Hematopoietic multipotent progenitor cell (in vitro differentiated cells): Measurements from ENCODE around the gene KRTAP10-5. TPM values are rescaled to one million over a fixed set of nuclear protein-coding genes. Genes with fewer than 3 reads are reported as not detected.
"Not testable (repeated sequence)": the region's sequence is repeated elsewhere in the genome, so short reads cannot be mapped to it uniquely, and the experiment has no call there.

Experiments used
- DNase-seq, 3 donors: peaks; one replicate each; pipeline ENCODE4 v3.0.0-alpha.2; 2011 to 2015; ENCODE audit warnings: low read depth in 2 of 3, low spot score in 2 of 3
- total RNA-seq: library from RNA; depleted of rRNA; stranded (reverse); fragments of >200 nt; gene quantifications from one replicate; pipeline ENCODE4 v1.2.3, GENCODE V29; 2012

The KRTAP10-5 gene
- total RNA-seq, 1 donor, result not detected

DNA sequence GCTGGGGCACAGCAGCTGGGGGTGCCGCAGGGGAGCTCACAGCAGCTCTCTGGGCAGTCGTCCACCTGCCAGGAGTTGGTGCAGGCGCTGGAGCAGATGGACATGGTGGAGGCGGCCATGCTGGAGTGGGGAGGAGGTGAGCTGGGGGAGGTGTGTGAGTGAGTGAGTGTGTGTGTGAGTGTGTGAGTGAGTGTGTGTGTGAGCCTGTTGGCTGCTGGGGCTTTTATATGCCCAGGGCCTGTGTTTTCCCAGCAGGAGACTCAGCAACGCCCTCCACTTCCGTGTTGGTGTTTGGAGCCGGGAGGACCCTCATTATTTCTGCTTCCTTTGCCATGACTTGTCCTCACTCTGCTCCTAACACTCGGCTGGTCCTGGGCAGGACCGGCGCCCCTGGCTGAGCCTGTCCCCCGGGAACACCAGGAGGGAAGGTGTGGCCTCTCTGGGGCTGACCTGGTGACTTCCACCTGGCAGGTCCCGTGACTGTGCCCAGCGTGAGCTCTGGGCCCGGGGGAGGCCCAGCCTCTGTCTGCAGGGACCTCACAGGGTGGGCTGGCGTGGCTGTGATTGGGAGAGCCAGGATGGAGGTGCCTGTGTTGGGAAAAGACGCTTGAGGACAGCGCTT is 29.0 kb downstream of the KRTAP10-5 start, which contains the start of gene KRTAP10-2:
TSS of gene KRTAP10-2 (minus strand) at position 166 of the 622 bp plus-strand sequence. CDS start at position 119, 47 bp downstream.
- no peak for DNase-seq

DNA sequence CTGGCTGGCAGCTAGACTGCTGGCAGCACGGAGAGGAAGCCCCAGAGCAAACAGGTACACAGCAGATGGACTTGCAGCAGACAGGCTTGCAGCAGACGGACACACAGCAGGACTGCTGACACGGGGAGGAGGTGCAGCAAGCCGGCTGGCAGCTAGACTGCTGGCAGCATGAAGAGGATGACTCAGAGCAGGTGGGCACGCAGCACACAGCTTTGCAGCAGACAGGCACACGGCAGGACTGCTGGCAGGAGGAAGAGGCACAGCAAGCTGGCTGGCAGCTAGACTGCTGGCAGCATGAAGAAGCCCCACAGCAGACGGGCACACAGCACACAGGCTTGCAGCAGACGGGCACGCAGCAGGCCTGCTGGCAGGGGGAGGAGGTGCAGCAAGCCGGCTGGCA is 29.6 kb downstream of the KRTAP10-5 start:
- no peak for DNase-seq

GRCh38 chr21:44550285-44550684 is 30.1 kb downstream of the KRTAP10-5 start:
- DNase-seq, result not testable (repeated sequence)

GRCh38 chr21:44549525-44550211 is 30.7 kb downstream of the KRTAP10-5 start:
- DNase-seq, result no peak

DNA sequence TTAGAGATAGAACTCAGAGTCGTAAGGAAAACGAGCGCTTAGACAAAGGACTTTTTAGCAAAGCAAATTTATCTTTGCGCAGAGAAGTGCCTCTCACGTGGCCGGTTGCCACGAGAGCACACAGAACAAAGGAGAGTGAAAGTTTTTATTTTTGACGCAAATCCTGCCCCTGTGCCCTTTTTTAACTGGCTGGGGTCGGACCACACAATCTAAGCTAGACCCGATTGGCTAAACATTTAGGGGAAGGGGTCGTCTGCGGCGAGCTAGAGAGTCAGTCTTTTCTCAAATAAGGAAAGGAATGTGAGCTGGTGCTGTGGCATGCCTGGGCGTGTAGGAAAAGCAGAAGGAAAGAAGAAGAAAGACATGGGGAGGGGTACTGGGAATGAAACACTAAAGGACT is 31.5 kb downstream of the KRTAP10-5 start:
- DNase-seq, result no peak

DNA sequence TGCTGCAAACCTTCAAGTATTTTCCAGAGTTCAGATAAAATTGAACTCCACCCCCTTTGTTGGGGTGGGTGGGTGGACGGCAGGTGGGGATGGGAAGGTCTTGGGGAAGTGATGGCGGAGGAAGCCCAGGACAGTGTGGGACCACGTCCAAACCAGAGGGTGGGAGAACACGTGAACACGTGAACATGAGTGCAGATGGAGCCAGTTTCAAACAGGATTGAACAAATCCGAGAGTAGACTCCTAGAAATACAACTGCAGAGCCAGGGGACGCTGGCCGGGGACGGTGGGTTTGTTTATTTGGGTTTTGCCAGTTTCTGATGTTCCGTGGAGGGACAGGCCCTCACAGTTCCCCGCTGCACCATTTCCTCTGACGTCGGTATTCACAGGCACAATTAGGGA is 32.0 kb downstream of the KRTAP10-5 start:
- no peak for DNase-seq

GRCh38 chr21:44547656-44548331 is 32.6 kb downstream of the KRTAP10-5 start:
- DNase-seq, result no peak

DNA sequence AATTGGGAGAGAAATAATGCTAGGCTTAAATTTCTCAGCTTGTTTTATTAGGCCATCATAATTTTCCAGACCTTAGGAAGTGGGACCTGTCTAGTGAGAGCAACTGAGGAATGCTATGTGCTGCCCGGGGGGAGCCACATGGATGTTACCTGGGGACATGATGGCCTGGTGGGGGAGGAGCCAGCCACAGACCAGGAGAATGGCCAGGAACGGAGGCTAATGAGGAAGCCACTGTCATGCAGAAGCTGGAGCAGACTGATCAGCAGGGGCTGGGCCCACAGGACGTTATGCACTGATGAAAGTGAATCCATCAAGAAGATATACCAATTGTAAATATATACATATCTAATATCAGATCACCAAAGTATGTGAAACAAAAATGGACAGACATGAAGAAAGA is 35.8 kb downstream of the KRTAP10-5 start:
- no peak for DNase-seq

GRCh38 chr21:44542716-44543115 is 37.7 kb downstream of the KRTAP10-5 start:
- no peak for DNase-seq

GRCh38 chr21:44540741-44541288 is 39.6 kb downstream of the KRTAP10-5 start:
- no peak for DNase-seq

GRCh38 chr21:44539991-44540666 is 40.3 kb downstream of the KRTAP10-5 start, which contains the start of gene KRTAP10-1:
KRTAP10-1 (minus strand) TSS chr21:44540195; CDS start chr21:44540150, 45 bp downstream.
- no peak for DNase-seq

- DNase-seq, result no peak
These were observed 41.4 kb downstream of the KRTAP10-5 start for GRCh38 chr21:44539046-44539445.

DNA sequence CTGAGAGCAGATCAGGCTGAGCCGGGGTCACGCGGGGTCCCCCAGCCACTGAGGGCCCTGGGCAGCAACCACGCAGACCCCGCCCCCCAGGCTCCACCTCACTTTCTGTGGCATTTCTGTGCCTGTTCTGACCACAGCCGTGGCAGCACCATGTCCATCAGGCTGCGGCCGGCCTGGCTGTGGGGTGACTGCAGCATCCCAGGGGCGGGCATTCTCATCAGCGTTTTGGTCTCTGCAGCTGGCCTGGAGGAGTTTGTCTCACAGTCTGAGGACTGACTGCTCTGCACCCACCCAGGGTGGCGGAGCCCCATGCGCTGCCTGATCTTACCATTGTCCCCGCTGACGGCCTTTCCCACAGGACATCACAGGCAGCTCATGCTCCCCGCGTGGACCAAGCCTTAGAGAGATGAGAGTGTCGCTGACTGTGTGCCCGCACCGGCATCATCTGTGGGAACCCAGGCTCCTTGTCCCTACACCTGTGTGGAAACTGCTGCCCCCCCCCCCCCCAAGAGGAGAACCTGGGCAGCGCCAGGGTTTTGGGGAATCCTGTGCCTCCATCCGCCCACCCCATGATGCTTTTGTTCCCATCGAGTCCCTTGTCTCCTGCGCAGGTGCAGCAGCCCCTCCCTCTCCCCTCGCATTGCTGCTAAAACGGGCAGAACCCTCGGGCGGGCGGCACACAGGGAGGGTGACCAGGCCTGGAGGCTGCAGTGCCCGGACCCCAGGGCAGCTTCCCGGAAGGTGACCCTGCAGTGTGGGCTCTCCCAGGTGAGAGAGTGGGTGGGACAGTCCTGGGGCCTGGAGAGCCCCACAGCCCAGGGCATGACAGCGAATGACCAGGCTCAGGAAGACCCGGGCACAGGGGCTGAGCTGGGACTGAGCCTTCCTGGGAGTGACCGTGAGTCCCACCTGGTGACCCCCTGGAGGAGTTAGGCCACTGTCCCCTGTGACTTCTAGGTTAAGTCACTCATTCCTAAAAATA is 42.2 kb downstream of the KRTAP10-5 start:
- no peak for DNase-seq

DNA sequence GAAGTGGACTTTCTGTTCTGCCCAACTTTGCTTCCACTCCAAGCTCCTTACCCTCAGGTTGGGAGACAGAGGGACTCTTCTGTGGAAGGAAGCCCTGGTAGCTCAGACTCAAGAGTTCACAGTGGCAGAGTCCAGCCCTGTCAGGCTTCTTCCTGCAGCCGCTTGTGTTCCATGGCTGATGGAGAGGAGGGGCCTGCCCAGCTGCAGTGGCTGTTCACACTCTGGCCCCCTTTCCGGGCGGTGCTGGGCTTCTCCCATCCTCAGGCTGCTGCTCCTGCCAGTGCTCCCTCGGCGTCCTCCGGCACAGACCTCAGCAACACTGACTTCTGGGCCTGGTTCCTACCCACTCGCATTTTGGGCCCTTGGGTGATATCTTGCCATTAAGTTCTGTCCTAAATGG is 44.4 kb downstream of the KRTAP10-5 start:
- DNase-seq, result no peak

DNA sequence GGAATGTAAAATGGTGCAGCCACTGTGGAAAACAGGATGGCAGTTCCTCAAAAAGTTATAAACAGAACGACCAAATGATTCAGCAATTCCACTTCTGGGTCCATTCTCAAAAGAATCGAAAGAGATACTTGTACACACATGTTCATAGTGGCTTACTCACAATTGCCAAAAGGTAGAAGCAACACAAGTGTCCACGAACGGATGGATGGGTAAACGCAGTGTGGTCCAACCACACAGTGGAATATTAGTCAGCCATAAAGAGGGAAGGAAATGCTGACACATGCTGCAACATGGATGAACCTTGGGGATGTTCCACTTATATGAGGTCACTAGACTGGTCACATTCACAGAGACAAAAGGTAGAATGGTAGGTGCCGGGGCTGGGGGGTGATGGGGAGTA is 45.7 kb downstream of the KRTAP10-5 start:
- DNase-seq, result no peak

- no peak for DNase-seq
These were observed 46.3 kb downstream of the KRTAP10-5 start for GRCh38 chr21:44533891-44534627.

DNA sequence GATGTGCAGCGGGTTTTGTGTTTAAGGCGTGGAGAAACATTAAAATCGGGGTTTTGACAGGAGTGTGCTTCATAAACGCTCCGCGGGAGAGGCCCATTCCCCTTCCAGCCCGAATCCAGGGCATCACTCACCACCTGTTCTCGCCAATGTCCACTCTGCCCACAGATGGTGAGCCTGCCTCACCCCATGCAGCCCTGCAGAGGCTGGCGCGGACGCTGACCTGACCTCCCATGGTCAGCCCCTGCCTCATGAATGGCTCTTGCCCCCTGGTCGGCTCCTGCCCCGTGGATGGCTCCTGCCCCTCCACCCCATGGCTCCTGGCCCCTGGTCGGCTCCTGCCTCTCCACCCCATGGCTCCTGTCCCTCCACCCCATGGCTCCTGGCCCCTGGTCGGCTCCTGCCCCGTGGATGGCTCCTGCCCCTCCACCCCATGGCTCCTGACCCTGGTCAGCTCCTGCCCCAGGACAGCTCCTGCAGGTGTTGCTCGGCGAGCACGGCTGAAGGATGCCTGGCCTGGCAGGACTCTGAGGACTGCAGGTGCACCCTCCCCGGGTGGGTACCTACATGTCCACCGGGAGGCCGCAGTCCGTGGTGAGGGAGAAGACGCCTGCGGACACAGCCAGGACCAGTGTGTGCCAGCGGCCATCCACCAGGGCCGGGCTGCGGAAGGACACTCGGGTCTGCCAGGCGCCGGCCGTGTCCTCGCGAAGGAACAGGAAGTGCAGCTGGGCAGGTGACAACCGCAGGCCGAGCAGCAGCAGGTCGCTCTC is 47.1 kb downstream of the KRTAP10-5 start:
- no peak for DNase-seq

- DNase-seq, result no peak
These were observed 47.7 kb downstream of the KRTAP10-5 start for GRCh38 chr21:44532712-44533111.
